ENCODE results near the gene DNAAF1.

DNA sequence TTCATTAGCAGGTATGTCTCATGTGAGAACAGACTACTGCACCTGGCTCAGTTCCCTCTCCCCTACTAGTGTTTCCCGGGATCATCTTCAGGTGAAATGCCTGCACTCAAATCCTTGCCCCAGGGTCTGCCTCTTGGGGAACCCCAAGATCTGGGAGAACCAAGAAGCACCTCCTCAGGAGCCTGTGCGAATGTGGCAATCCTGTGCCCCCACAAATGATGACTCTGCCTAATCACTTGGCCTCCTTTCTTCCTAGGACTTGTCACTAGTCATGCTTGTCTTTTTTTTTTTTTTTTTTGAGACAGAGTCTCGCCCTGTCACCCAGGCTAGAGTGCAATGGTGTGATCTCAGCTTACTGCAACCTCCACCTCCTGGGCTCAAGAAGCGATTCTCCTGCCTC lies 67.5 kb downstream of the DNAAF1 start:
- TF ChIP-seq, protein P1, sequence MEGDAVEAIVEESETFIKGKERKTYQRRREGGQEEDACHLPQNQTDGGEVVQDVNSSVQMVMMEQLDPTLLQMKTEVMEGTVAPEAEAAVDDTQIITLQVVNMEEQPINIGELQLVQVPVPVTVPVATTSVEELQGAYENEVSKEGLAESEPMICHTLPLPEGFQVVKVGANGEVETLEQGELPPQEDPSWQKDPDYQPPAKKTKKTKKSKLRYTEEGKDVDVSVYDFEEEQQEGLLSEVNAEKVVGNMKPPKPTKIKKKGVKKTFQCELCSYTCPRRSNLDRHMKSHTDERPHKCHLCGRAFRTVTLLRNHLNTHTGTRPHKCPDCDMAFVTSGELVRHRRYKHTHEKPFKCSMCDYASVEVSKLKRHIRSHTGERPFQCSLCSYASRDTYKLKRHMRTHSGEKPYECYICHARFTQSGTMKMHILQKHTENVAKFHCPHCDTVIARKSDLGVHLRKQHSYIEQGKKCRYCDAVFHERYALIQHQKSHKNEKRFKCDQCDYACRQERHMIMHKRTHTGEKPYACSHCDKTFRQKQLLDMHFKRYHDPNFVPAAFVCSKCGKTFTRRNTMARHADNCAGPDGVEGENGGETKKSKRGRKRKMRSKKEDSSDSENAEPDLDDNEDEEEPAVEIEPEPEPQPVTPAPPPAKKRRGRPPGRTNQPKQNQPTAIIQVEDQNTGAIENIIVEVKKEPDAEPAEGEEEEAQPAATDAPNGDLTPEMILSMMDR (IDR thresholded peaks at IDR 0.05; ENCODE audit: low read depth, low read length, poor library complexity, severe bottlenecking) = no peak
- no peak for TF ChIP-seq EZH2phosphoT487 (IDR thresholded peaks at IDR 0.05; ENCODE audit: borderline replicate concordance, low read length)
